ENCODE data around the gene FOXL1.

- TF ChIP-seq, protein P1, sequence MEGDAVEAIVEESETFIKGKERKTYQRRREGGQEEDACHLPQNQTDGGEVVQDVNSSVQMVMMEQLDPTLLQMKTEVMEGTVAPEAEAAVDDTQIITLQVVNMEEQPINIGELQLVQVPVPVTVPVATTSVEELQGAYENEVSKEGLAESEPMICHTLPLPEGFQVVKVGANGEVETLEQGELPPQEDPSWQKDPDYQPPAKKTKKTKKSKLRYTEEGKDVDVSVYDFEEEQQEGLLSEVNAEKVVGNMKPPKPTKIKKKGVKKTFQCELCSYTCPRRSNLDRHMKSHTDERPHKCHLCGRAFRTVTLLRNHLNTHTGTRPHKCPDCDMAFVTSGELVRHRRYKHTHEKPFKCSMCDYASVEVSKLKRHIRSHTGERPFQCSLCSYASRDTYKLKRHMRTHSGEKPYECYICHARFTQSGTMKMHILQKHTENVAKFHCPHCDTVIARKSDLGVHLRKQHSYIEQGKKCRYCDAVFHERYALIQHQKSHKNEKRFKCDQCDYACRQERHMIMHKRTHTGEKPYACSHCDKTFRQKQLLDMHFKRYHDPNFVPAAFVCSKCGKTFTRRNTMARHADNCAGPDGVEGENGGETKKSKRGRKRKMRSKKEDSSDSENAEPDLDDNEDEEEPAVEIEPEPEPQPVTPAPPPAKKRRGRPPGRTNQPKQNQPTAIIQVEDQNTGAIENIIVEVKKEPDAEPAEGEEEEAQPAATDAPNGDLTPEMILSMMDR (IDR thresholded peaks at IDR 0.05 in 2 of 3, conservative IDR thresholded peaks at IDR 0.05 in 1 of 3; ENCODE audit: borderline replicate concordance in 1 of 3, insufficient read depth in 1 of 3, low read depth in 2 of 3, low read length in 2 of 3): no peak
- TF ChIP-seq POLR2A (IDR thresholded peaks at IDR 0.05; ENCODE audit: borderline replicate concordance, extremely low read depth, insufficient read depth, insufficient read length): no peak
- TF ChIP-seq, protein P2, sequence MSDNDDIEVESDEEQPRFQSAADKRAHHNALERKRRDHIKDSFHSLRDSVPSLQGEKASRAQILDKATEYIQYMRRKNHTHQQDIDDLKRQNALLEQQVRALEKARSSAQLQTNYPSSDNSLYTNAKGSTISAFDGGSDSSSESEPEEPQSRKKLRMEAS (IDR thresholded peaks at IDR 0.05): no peak
Observed at GRCh38 chr16:86542756-86543750, 35.3 kb upstream of the FOXL1 start.

Data from HCT116 (cell line).